Measurements from ENCODE around the gene MAFG. TPM values are rescaled to one million over a fixed set of nuclear protein-coding genes. Genes with fewer than 3 reads are reported as not detected.

MAFG gene
- total and polyA plus RNA-seq, 2 of the 13 experiments (the other 11 are each of a cell fraction or from before 2014, with no cell fraction given), result 14.5 to 20.0 TPM

DNA sequence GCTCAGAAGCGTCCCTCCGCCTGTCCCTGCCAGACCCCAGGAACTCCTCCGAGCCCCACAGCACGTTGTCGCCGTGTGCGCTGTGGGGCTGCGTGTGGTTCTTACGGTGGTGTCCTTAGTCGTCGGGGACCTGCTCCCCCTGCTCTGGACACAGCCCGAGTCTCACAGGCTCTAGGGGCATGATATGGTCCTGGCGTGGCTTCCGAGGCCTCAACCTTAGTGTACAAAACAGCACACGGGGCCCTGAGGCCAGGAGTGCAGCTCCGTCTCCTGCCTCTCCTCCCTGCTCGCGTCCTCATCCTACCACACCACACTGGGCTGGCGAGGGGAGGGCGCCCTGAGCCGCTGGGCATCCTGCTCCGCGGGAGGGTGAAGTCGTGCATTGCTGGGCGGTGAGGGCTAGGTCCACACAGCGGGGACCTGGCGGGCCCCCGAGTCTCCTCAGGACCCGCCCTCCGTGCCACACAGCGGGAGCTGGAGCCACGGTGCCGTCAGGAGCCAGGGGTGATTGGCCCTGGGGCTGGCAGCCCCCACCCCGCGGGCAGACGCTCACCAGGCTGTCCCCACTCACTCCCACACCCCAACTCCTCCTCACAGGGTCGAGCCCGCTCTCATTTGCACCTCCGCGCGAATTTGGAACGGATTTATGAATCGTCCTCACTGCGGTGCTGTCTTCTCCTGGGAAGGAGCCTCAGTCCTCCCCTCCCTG is 1.2 kb upstream of the MAFG start (continued):
- TF ChIP-seq, protein P1, sequence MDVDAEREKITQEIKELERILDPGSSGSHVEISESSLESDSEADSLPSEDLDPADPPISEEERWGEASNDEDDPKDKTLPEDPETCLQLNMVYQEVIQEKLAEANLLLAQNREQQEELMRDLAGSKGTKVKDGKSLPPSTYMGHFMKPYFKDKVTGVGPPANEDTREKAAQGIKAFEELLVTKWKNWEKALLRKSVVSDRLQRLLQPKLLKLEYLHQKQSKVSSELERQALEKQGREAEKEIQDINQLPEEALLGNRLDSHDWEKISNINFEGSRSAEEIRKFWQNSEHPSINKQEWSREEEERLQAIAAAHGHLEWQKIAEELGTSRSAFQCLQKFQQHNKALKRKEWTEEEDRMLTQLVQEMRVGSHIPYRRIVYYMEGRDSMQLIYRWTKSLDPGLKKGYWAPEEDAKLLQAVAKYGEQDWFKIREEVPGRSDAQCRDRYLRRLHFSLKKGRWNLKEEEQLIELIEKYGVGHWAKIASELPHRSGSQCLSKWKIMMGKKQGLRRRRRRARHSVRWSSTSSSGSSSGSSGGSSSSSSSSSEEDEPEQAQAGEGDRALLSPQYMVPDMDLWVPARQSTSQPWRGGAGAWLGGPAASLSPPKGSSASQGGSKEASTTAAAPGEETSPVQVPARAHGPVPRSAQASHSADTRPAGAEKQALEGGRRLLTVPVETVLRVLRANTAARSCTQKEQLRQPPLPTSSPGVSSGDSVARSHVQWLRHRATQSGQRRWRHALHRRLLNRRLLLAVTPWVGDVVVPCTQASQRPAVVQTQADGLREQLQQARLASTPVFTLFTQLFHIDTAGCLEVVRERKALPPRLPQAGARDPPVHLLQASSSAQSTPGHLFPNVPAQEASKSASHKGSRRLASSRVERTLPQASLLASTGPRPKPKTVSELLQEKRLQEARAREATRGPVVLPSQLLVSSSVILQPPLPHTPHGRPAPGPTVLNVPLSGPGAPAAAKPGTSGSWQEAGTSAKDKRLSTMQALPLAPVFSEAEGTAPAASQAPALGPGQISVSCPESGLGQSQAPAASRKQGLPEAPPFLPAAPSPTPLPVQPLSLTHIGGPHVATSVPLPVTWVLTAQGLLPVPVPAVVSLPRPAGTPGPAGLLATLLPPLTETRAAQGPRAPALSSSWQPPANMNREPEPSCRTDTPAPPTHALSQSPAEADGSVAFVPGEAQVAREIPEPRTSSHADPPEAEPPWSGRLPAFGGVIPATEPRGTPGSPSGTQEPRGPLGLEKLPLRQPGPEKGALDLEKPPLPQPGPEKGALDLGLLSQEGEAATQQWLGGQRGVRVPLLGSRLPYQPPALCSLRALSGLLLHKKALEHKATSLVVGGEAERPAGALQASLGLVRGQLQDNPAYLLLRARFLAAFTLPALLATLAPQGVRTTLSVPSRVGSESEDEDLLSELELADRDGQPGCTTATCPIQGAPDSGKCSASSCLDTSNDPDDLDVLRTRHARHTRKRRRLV (CRISPR knock-in tag; IDR thresholded peaks at IDR 0.05), result no peak
- no peak for TF ChIP-seq MBD4 (IDR thresholded peaks at IDR 0.05; ENCODE audit: borderline replicate concordance, low read length)
- TF ChIP-seq ZNF839 (CRISPR knock-in tag; IDR thresholded peaks at IDR 0.05; ENCODE audit: borderline replicate concordance), result no peak; the same call in 1 of the 2 replicates
- TF ChIP-seq THYN1 (CRISPR knock-in tag; IDR thresholded peaks at IDR 0.05; ENCODE audit: borderline replicate concordance, low read depth), result no peak
- peak; percentile 82 for TF ChIP-seq AGO2 (optimal IDR thresholded peaks at IDR 0.05; ENCODE audit: low read depth, low read length)
- TF ChIP-seq, protein P2, sequence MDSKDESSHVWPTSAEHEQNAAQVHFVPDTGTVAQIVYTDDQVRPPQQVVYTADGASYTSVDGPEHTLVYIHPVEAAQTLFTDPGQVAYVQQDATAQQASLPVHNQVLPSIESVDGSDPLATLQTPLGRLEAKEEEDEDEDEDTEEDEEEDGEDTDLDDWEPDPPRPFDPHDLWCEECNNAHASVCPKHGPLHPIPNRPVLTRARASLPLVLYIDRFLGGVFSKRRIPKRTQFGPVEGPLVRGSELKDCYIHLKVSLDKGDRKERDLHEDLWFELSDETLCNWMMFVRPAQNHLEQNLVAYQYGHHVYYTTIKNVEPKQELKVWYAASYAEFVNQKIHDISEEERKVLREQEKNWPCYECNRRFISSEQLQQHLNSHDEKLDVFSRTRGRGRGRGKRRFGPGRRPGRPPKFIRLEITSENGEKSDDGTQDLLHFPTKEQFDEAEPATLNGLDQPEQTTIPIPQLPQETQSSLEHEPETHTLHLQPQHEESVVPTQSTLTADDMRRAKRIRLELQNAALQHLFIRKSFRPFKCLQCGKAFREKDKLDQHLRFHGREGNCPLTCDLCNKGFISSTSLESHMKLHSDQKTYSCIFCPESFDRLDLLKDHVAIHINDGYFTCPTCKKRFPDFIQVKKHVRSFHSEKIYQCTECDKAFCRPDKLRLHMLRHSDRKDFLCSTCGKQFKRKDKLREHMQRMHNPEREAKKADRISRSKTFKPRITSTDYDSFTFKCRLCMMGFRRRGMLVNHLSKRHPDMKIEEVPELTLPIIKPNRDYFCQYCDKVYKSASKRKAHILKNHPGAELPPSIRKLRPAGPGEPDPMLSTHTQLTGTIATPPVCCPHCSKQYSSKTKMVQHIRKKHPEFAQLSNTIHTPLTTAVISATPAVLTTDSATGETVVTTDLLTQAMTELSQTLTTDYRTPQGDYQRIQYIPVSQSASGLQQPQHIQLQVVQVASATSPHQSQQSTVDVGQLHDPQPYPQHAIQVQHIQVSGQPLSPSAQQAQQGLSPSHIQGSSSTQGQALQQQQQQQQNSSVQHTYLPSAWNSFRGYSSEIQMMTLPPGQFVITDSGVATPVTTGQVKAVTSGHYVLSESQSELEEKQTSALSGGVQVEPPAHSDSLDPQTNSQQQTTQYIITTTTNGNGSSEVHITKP (CRISPR knock-in tag; IDR thresholded peaks at IDR 0.05; ENCODE audit: low read depth), result 0 out of 2 replicates have a peak, but pooled peaks have one; percentile 50
- TF ChIP-seq, protein P3, sequence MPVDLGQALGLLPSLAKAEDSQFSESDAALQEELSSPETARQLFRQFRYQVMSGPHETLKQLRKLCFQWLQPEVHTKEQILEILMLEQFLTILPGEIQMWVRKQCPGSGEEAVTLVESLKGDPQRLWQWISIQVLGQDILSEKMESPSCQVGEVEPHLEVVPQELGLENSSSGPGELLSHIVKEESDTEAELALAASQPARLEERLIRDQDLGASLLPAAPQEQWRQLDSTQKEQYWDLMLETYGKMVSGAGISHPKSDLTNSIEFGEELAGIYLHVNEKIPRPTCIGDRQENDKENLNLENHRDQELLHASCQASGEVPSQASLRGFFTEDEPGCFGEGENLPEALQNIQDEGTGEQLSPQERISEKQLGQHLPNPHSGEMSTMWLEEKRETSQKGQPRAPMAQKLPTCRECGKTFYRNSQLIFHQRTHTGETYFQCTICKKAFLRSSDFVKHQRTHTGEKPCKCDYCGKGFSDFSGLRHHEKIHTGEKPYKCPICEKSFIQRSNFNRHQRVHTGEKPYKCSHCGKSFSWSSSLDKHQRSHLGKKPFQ (CRISPR knock-in tag; IDR thresholded peaks at IDR 0.05; ENCODE audit: insufficient replicate concordance), result no peak
- TF ChIP-seq LBX2 (CRISPR knock-in tag; IDR thresholded peaks at IDR 0.05; ENCODE audit: borderline replicate concordance), result no peak
- TF ChIP-seq HMG20B (CRISPR knock-in tag; conservative IDR thresholded peaks at IDR 0.05), result no peak
- TF ChIP-seq ZNF441 (CRISPR knock-in tag; IDR thresholded peaks at IDR 0.05; ENCODE audit: borderline replicate concordance), result no peak
- TF ChIP-seq ZNF784 (CRISPR knock-in tag; IDR thresholded peaks at IDR 0.05; ENCODE audit: borderline replicate concordance), result peak; percentile 85; the same call in 1 of the 2 replicates
- no peak; the same call in 1 of the 2 replicates for TF ChIP-seq ZZZ3 (CRISPR knock-in tag; IDR thresholded peaks at IDR 0.05; ENCODE audit: borderline replicate concordance)
- TF ChIP-seq GATAD1 (CRISPR knock-in tag; IDR thresholded peaks at IDR 0.05), result 0 out of 2 replicates have a peak, but pooled peaks have one; percentile 42
- TF ChIP-seq SMYD3 (CRISPR knock-in tag; IDR thresholded peaks at IDR 0.05), result no peak
- no peak for TF ChIP-seq ZBTB7B (CRISPR knock-in tag; IDR thresholded peaks at IDR 0.05)
- peak; percentile 22; the same call in 1 of the 2 replicates for TF ChIP-seq PCBP1 (IDR thresholded peaks at IDR 0.05; ENCODE audit: borderline replicate concordance, low read depth, low read length)

Data from HepG2 (cell line).